HG02870 (cell line): Measurements from ENCODE around the gene HRH1.
"Not testable (repeated sequence)": the region's sequence is repeated elsewhere in the genome, so short reads cannot be mapped to it uniquely, and the experiment has no call there.

Source experiments
- ATAC-seq: cut with Tn5 transposase; IDR thresholded peaks from one replicate; pipeline ENCODE4 v1.9.1; 2021; ENCODE audit warnings: mild to moderate bottlenecking, moderate library complexity; ENCODE audit not compliant: unreplicated experiment

HRH1 gene

DNA sequence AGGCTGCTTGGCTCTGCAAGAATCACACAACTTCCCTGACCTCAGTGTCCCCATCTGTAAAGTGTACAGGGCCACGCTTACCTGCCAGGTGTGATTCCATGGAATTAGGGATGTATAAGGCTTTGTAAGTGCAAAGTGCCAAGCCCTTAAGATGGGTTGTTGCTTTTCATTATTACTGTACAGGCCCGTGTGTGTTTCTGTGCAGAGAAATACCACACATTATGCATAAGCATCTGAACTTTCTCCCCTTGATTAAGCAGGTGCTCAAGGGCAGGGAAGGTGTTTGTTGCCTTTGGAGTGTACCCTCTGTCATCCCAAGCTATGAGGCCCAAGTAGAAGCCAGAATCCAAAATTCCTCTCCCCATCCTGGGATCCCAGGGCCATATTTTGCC is 13.6 kb upstream of the HRH1 start:
- peak; percentile 16 for ATAC-seq

DNA sequence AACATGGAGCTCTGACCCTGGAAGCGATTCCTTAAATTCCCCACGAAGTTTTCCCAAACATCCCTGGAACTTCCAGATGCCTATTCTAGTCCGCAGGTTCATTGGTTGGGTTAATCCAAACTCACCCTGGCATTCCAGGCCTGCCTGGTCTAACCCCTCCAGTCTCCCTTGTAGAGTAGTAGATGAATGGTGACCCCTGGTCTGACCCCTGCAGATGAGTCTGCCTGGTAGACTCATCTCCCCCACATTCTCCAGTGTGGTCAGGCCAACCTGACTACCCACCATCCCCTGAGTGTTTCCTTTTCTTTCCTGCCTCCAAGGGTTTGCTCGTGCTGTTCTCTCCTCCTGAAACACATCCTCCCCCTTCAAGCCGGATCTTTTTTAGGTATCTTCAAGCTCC is 10.8 kb upstream of the HRH1 start:
- ATAC-seq: no peak

DNA sequence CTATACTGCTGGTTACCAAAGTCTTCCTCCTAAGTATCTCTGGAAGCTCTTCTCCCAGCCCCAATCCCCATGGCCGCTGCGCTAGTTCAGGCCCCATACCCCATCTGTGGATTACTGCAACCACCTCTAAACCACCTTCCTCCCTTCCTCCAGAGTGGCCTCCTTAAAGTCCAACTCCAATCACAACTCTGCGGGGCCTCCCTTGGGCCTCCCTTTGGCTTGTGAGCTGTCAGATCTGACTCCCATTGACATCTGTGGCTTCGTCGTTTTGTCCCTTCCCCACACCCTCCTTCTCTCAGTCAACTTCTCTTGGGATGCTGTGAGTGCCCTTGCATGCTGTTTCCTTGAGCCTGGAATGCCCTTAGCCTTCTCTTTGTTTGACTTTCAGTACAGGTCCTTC is 9.3 kb upstream of the HRH1 start:
- ATAC-seq: no peak

DNA sequence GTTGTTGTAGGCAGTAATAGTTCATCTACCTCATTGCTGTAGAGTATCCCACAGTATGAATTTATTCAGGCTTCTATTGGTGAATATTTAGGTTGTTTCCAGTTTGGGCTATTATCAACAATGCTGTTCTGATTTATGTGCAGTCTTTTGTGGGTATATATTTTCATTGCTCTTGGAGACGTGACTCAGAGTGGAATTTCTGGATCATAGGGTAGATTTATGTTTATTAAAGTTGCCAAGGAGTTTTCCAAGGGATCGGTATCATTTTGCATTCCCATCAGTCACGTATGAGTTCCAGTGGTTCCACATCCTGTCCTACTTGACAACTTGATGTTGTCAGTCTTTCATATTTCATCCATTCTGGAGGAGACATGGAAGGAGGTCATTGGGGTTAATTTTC is 8.4 kb upstream of the HRH1 start:
- ATAC-seq: no peak

- ATAC-seq: no peak
Observed at GRCh38 chr3:11146773-11147660, 7.3 kb upstream of the HRH1 start.

DNA sequence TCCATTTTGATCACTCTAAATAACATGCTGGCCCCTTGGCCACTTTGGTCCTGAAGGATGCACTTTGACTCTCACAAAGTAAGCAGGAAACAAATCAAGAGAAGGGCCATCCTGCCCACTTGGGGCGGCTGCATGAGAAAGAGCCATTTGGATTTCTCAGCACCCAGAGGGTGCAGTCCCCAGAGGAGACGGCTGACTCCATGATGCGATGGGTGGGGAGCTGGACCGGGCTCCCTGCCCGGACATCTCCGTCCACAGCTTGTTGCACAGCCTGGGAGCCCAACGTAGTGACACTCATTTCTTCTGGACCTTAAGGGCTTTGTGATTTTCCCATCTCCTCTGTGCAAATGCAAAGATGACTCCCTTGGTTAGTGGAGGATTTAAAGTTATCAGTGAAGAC is 4.0 kb upstream of the HRH1 start:
- no peak for ATAC-seq

DNA sequence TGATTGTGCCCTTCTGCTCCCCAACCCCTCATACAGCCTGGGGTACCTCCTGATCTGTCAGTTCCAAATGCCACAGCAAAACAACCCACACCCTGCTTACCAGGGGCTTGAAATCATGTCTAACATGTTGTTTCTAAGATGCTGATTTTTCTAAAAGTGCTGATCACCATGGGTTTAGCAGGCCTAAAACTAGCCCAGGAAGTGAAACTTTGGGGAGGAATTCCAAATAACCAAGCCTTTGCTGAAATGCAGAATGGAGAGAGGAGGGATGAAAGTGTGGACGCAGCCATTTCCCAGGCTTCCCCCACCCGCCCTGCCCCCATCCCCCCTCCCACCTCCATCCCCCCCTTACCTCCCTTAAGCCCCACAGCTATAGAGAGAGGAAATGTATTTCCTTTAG is 2.0 kb upstream of the HRH1 start:
- ATAC-seq: no peak

DNA sequence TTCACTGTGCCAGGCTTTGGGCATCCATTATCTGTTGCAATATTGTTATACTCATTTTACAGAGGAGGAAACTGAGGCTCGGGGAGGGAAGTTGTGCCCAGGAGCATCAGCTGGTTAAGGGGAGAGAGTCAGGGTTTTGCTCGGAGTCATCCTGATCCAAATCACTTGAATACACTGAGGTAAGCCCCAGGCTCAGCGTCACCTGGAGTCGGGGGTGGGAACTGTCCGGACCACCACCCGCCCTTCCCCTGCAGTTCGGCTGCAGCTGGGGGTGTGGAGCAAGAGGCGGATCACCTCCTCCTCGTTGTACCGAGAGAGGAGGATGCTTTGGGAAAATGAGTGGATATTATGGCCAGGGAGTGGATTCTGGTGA is 646 bp downstream of the HRH1 start:
- ATAC-seq: no peak

DNA sequence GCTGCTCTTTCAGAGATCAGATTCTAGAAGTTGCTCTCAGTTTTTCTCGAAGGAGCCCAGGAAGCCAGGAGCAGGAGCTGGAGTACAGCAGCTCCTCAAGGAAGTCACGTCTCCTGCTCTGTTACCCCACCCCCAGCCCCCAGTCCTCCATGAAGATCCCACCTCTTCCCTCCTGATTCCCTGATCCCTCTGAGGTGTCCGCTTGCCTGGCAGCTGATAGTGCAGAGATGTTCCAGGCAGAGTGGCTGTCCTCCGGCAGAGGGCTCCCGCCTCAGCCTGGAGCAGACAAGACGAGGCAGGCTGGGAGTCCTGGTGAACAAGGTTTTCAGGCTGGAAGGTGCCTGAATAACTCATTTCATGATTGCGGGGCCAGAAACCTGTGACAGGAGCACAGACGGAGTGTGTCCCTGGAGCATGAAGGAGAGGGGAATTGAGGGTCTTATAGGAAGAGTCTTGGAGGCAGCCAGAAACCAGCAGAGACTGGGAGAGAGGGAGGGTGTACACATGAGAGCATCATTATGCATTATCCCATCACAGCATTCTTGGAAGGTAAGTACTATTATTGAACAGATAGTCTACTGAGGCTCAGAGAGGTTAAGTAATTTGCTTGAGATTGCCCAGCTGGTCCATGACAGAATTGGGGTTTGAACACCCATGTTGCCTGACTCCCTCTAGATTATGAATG is 1.2 kb downstream of the HRH1 start:
- ATAC-seq: no peak

DNA sequence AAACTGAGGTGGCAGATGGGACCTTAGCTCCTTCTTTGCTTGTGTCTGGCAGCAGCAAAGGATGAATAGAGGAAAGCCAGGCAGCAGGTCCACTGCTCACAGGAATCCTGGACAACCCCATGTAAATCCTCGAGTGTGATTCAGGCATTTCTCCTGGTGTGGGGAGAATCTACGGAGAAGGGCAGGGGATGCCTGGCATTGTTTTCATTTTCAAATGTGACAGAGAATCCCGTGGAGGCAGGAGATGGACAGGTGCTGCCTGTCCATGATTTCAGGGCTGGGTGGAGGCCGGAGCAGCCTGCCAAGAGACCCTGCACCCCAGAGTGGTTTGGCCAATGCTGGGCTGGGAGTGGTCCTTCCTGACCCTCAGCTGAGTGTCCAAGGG is 1.7 kb downstream of the HRH1 start:
- ATAC-seq: no peak

DNA sequence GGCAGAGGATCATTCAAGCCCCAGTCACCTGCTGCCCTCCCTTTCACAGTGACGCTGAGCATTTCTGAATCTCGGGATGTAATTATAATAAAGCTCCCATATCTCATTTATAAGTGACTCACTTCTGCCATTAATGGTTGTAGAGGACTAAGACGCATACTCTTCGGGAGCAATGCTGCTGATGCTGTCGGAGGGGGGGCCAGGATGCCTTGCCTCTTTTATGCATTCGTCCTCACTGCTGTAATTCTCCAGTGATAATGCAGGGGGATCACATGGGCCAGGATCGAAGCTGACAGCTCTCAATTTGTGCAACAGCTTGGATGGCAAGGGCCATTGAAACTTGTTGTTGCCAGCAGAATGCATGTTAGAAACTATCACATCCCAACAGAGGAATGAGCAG is 3.1 kb downstream of the HRH1 start:
- no peak for ATAC-seq

DNA sequence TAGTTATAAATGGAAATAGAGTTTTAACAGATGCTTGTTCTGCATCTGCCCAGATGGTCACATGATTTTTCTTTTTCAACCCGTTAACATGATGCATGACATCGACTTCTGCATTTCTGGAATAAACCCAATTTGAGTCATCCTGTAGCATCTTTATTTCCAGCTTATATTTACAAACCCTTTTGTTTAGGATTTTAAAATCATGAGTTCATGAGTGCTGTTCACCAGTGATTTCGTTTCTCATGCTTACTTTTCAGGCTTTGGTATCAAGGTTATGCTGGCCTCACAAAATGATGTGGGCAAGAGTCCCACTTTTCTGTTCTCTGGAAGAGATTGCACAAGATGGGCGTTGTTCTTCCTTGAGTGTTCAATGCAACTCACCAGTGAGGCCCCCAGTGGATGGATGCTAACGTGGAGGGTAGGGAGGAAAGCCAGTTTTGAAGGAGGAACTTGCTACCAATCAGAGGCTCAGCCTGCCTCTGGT is 5.2 kb downstream of the HRH1 start:
- no peak for ATAC-seq

DNA sequence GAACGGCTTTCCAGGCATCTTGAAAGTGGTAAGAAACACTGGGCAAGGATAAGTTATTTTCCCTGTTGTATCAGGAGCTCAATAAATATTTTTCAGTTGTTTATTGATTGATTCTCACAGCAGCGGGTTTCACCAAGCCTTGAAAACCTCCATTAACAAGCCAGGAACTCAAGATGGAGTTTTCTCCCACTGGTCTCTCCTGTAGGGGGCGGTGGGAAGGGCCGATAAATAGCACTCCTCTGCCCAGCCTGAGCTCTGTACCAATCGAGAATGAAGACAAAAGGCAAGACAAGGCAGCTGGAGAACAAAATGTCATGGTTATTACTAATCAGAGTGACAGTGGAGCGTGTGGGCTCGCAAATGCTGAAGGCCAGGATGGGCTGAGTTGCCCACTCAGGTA is 7.4 kb downstream of the HRH1 start:
- no peak for ATAC-seq

- no peak for ATAC-seq
Observed at GRCh38 chr3:11162401-11163345, 8.4 kb downstream of the HRH1 start.

DNA sequence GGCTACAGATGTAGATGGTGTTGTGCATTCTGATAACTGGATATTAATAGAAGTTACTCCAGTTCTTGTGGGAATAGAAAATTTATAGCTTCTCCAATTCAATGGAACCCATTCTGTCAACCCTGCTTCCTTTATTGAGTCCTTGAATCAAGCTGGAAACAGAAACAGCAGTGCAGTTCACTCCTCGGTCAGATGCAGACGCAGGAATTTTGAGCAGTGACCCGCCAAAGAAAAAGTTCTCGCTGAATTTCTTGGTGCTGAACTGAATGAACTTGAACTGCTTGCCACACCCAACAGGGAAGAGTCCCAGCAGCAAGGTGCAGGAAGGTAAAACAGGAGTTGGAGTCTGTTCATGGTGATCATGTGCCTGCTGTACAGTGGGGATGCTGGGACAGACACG is 10.3 kb downstream of the HRH1 start:
- no peak for ATAC-seq

GRCh38 chr3:11165476-11165875 is 11.2 kb downstream of the HRH1 start:
- ATAC-seq: no peak

DNA sequence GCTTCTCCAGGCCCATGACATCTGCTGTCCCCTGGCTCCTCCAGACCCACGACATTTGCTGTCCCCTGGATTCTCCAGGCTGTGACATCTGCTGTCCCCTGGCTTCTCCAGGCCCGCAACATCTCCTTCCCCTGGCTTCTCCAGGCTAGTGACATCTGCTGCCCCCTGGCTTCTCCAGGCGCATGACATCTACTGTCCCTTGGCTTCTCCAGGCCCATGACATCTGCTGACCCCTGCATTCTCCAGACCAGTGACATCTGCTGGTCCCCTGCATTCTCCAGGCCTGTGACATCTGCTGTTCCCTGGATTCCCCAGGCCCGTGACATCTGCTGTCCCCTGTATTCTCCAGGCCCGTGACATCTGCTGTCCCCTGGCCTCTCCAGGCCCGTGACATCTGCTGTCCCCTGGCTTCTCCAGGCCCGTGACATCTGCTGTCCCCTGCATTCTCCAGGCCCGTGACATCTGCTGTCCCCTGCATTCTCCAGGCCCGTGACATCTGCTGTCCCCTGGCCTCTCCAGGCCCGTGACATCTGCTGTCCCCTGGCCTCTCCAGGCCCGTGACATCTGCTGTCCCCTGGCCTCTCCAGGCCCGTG is 12.6 kb downstream of the HRH1 start:
- ATAC-seq: not testable (repeated sequence)

DNA sequence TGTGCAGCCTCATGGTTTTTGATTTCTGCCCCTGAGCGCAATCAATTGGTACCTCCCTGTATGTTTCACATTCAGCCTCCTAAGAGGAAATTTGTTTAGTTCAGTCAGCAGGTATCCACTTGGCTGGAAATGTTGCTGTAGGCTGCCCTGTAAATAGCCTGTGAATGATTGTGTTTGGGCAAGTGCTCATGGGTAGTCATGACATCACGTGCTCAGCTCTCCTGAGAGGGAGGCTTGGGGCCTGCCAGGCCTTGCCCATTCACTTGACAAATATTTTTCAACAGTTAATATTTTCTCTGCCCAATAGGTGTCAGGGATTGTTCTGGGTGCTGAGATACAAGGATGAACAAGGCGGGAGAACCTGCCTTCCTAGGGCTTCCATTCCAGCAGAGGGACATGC is 13.3 kb downstream of the HRH1 start:
- no peak for ATAC-seq

- no peak for ATAC-seq
Observed at GRCh38 chr3:11168406-11168805, 14.1 kb downstream of the HRH1 start.

- no peak for ATAC-seq
Observed at GRCh38 chr3:11168881-11169805, 14.8 kb downstream of the HRH1 start.
